Smooth muscle cell (in vitro differentiated cells): Measurements from ENCODE around the gene ETS2. TPM values are rescaled to one million over a fixed set of nuclear protein-coding genes. Genes with fewer than 3 reads are reported as not detected.

Experiments
- DNase-seq: peaks from one replicate; lab custom pipeline; 2025; ENCODE audit not compliant: unreplicated experiment; lab: John Stamatoyannopoulos, UW
- H2AFZ ChIP-seq: fragments of 200-600 bp; sonication (generic); 2 replicates; pipeline ENCODE4 v1.6.0; 2016; ENCODE audit warnings: antibody characterized with exemption, low read depth, mild to moderate bottlenecking
- H3F3A ChIP-seq: fragments of 200-600 bp; sonication (generic); 2 replicates; pipeline ENCODE4 v1.6.0; 2017; ENCODE audit warnings: antibody characterized with exemption, low read depth
- H3K27ac ChIP-seq: fragments of 200-600 bp; sonication (generic); 2 replicates; pipeline ENCODE4 v1.5.1; 2016; ENCODE audit warnings: low read depth, mild to moderate bottlenecking
- H3K27me3 ChIP-seq: fragments of 200-600 bp; sonication (generic); 2 replicates; pipeline ENCODE4 v1.6.1; 2016; ENCODE audit warnings: low read depth, mild to moderate bottlenecking
- H3K36me3 ChIP-seq: fragments of 200-600 bp; sonication (generic); 2 replicates; pipeline ENCODE4 v1.5.1; 2016; ENCODE audit warnings: low read depth
- H3K4me1 ChIP-seq: fragments of 200-600 bp; sonication (generic); 2 replicates; pipeline ENCODE4 v1.5.1; 2016; ENCODE audit warnings: low read depth
- H3K4me2 ChIP-seq: fragments of 200-600 bp; sonication (generic); 2 replicates; pipeline ENCODE4 v1.6.0; 2016; ENCODE audit warnings: mild to moderate bottlenecking
- H3K4me3 ChIP-seq: fragments of 200-600 bp; sonication (generic); 2 replicates; pipeline ENCODE4 v1.5.1; 2016; ENCODE audit warnings: mild to moderate bottlenecking
- H3K79me2 ChIP-seq: fragments of 200-600 bp; sonication (generic); 2 replicates; pipeline ENCODE4 v1.6.0; 2016; ENCODE audit warnings: low read depth, mild to moderate bottlenecking
- H3K9ac ChIP-seq: fragments of 200-600 bp; sonication (generic); 2 replicates; pipeline ENCODE4 v1.6.0; 2016; ENCODE audit warnings: low read depth
- H3K9me3 ChIP-seq: fragments of 200-600 bp; sonication (generic); replicated peaks from 2 replicates; pipeline ENCODE4 v1.5.1; 2016; ENCODE audit warnings: low read depth
- H4K20me1 ChIP-seq: fragments of 200-600 bp; sonication (generic); 2 replicates; pipeline ENCODE4 v1.6.0; 2016; ENCODE audit warnings: low read depth
- CTCF ChIP-seq: fragments of 200-600 bp; sonication (generic); IDR thresholded peaks from 2 replicates; pipeline ENCODE4 v1.5.1; 2017; ENCODE audit warnings: borderline replicate concordance, mild to moderate bottlenecking, antibody characterized with exemption; ENCODE audit not compliant: insufficient read depth, poor library complexity, severe bottlenecking
- WGBS: methylation state at CpG from one replicate; pipeline ENCODE4 v1.1.7; 2016; ENCODE audit warnings: low lambda C conversion rate; 5-methylcytosine and 5-hydroxymethylcytosine counted together
- polyA plus RNA-seq: library from polyadenylated mRNA; unstranded; fragments of >200 nt; fragmentation: Nextera tagmentation; extraction: Ambion mirVana; gene quantifications from 2 replicates; pipeline ENCODE4 v1.2.1, GENCODE V29; 2016
- total RNA-seq: library from RNA; depleted of rRNA; stranded (reverse); fragments of >200 nt; gene quantifications from 2 replicates; pipeline ENCODE4 v1.2.3, GENCODE V29; 2014

Gene ETS2
- total and polyA plus RNA-seq, 2 experiments from 2014 or later, result 65.9 to 77.7 TPM

- Histone ChIP-seq H4K20me1 (no peaks in the 10 kb centered on the region), H3K79me2 (no peaks in the 10 kb centered on the region), H3K27me3 (no peaks in the 10 kb centered on the region), H3K4me3 (no peak overlapping the region), H3K9me3 (no peaks in the 10 kb centered on the region), H3F3A (peaks cover 29% of the 10 kb centered on the region), H3K27ac (peak overlapping the region; percentile 90), H3K4me1 (peaks cover 26% of the 10 kb centered on the region), H3K9ac (peak overlapping the region; percentile 53), H3K36me3 (no peaks in the 10 kb centered on the region), H2AFZ (no peak overlapping the region), H3K4me2 (peak overlapping the region; percentile 72)
- 51% methylated on average over 3 of the region's 3 CpGs for WGBS
- no peak for DNase-seq
- TF ChIP-seq CTCF, result no peak
Observed at GRCh38 chr21:38797470-38797869, 8.3 kb upstream of the ETS2 start.

GRCh38 chr21:38798081-38798480 is 7.6 kb upstream of the ETS2 start:
- Histone ChIP-seq H3K4me1 (peaks cover 27% of the 10 kb centered on the region), H3K27me3 (no peaks in the 10 kb centered on the region), H3K4me2 (peak overlapping the region; percentile 72), H3K9ac (no peak overlapping the region), H3K27ac (peak overlapping the region; percentile 90), H3K9me3 (no peaks in the 10 kb centered on the region), H3F3A (peaks cover 32% of the 10 kb centered on the region), H2AFZ (no peak overlapping the region), H3K79me2 (no peaks in the 10 kb centered on the region), H3K36me3 (no peaks in the 10 kb centered on the region), H4K20me1 (no peaks in the 10 kb centered on the region), H3K4me3 (no peak overlapping the region)
- no peak for DNase-seq
- 88% methylated on average over 6 of the region's 6 CpGs for WGBS
- no peak for TF ChIP-seq CTCF

GRCh38 chr21:38798481-38798882 is 7.2 kb upstream of the ETS2 start:
- Histone ChIP-seq H2AFZ (no peak overlapping the region), H3K4me3 (no peak overlapping the region), H3F3A (peaks cover 36% of the 10 kb centered on the region), H4K20me1 (no peaks in the 10 kb centered on the region), H3K27me3 (no peaks in the 10 kb centered on the region), H3K9ac (no peak overlapping the region), H3K9me3 (no peaks in the 10 kb centered on the region), H3K27ac (peak overlapping the region; percentile 90), H3K4me2 (peak overlapping the region; percentile 72), H3K4me1 (peaks cover 29% of the 10 kb centered on the region), H3K79me2 (no peaks in the 10 kb centered on the region), H3K36me3 (no peaks in the 10 kb centered on the region)
- DNase-seq, result no peak
- no peak for TF ChIP-seq CTCF
- 43% methylated on average over 7 of the region's 7 CpGs for WGBS

- no peak for DNase-seq
- Histone ChIP-seq H3K9me3 (no peaks in the 10 kb centered on the region), H3K4me3 (no peak overlapping the region), H3K79me2 (no peaks in the 10 kb centered on the region), H3K4me2 (peak overlapping the region; percentile 90), H4K20me1 (no peaks in the 10 kb centered on the region), H3F3A (peaks cover 40% of the 10 kb centered on the region), H3K36me3 (no peaks in the 10 kb centered on the region), H3K27ac (peak overlapping the region; percentile 98), H3K4me1 (peaks cover 29% of the 10 kb centered on the region), H3K9ac (no peak overlapping the region), H3K27me3 (no peaks in the 10 kb centered on the region), H2AFZ (no peak overlapping the region)
- 94% methylated on average over 5 of the region's 5 CpGs for WGBS
- TF ChIP-seq CTCF, result no peak
Observed at GRCh38 chr21:38800046-38800758, 5.5 kb upstream of the ETS2 start.
